CD14-positive monocyte (primary cell): ENCODE measurements around the gene RELL1. TPM values are rescaled to one million over a fixed set of nuclear protein-coding genes. Genes with fewer than 3 reads are reported as not detected.

Experiments
- DNase-seq, 3 donors: peaks; one replicate each; pipeline ENCODE4 v3.0.0-alpha.2; 2011 to 2022
- H2AFZ ChIP-seq: 2 replicates; pipeline ENCODE4 v1.6.0; 2012; ENCODE audit warnings: mild to moderate bottlenecking, low read depth, low read length, inconsistent platforms; ENCODE audit not compliant: insufficient read depth, poor library complexity, severe bottlenecking
- H3K27ac ChIP-seq, 2 donors: 1 replicate in 1 of 2; 2 replicates in 1 of 2; pipeline ENCODE4 v1.5.1; 2012 to 2013; ENCODE audit warnings: low read length in 2 of 2, control low read depth in 1 of 2, inconsistent platforms in 1 of 2, low read depth in 1 of 2, mild to moderate bottlenecking in 1 of 2
- H3K27me3 ChIP-seq, 2 donors: one replicate each; pipeline versions ENCODE4 v1.6.0 to v1.6.1; 2011 to 2013; ENCODE audit warnings: low read length in 2 of 2; ENCODE audit not compliant: control insufficient read depth in 2 of 2, insufficient read depth in 2 of 2
- H3K36me3 ChIP-seq, 2 donors: replicated peaks in 1 of 2; 1 replicate in 1 of 2; 2 replicates in 1 of 2; pipeline versions ENCODE4 v1.5.1 to v1.6.1; 2012 to 2013; ENCODE audit warnings: low read length in 2 of 2, control low read depth in 1 of 2, inconsistent platforms in 1 of 2, mild to moderate bottlenecking in 1 of 2; ENCODE audit not compliant: insufficient read depth in 2 of 2, control insufficient read depth in 1 of 2
- H3K4me1 ChIP-seq, 2 donors: 1 replicate in 1 of 2; 2 replicates in 1 of 2; pipeline versions ENCODE4 v1.5.1 to v1.6.1; 2012 to 2013; ENCODE audit warnings: low read length in 2 of 2, control low read depth in 1 of 2, inconsistent platforms in 1 of 2, mild to moderate bottlenecking in 1 of 2, moderate library complexity in 1 of 2; ENCODE audit not compliant: insufficient read depth in 2 of 2, control insufficient read depth in 1 of 2
- H3K4me2 ChIP-seq: replicated peaks from 2 replicates; pipeline ENCODE3; 2012; ENCODE audit warnings: low read length, moderate library complexity, mild to moderate bottlenecking; ENCODE audit not compliant: poor library complexity, severe bottlenecking; ENCODE audit errors: extremely low read depth
- H3K4me3 ChIP-seq, 3 experiments: fragments of 200-600 bp in 1 of 3; sonication (generic) in 1 of 3; replicated peaks in 1 of 3; 1 replicate in 2 of 3; 2 replicates in 1 of 3; pipeline ENCODE4 v1.5.1; 2011 to 2013; ENCODE audit warnings: low read length in 3 of 3, mild to moderate bottlenecking in 3 of 3, control low read depth in 2 of 3, low read depth in 2 of 3, inconsistent platforms in 1 of 3, moderate library complexity in 1 of 3
- H3K79me2 ChIP-seq: 2 replicates; pipeline ENCODE4 v1.6.0; 2012; ENCODE audit warnings: mild to moderate bottlenecking, control low read depth, inconsistent platforms, low read length, moderate library complexity; ENCODE audit not compliant: insufficient read depth
- H3K9ac ChIP-seq: 2 replicates; pipeline ENCODE4 v1.6.0; 2017; ENCODE audit warnings: low read length, mild to moderate bottlenecking; ENCODE audit not compliant: insufficient read depth, poor library complexity, severe bottlenecking
- H3K9me3 ChIP-seq, 2 donors: replicated peaks in 1 of 2; 1 replicate in 1 of 2; 2 replicates in 1 of 2; pipeline versions ENCODE4 v1.5.1 to v1.6.1; 2012 to 2013; ENCODE audit warnings: low read length in 2 of 2, control low read depth in 1 of 2; ENCODE audit not compliant: control insufficient read depth in 1 of 2, insufficient read depth in 1 of 2
- H4K20me1 ChIP-seq: 2 replicates; pipeline ENCODE4 v1.6.0; 2012; ENCODE audit warnings: mild to moderate bottlenecking, low read length, control low read depth, moderate library complexity; ENCODE audit not compliant: insufficient read depth
- H3K27ac Mint-ChIP-seq, 7 donors: one replicate each; pipeline ENCODE4 v1.8.0; 2020; ENCODE audit warnings: mild to moderate bottlenecking in 7 of 7, mixed read lengths in 7 of 7, moderate library complexity in 6 of 7, inconsistent platforms in 2 of 7
- H3K27me3 Mint-ChIP-seq, 3 donors: one replicate each; pipeline ENCODE4 v1.8.0; 2021 to 2022; ENCODE audit warnings: low read depth in 3 of 3, mild to moderate bottlenecking in 3 of 3, mixed read lengths in 3 of 3, moderate library complexity in 3 of 3, inconsistent platforms in 1 of 3
- H3K36me3 Mint-ChIP-seq, 2 donors: one replicate each; pipeline ENCODE4 v1.8.0; 2020; ENCODE audit warnings: mixed read lengths in 2 of 2, inconsistent platforms in 1 of 2, mild to moderate bottlenecking in 1 of 2
- H3K4me1 Mint-ChIP-seq: one replicate; pipeline ENCODE4 v1.8.0; 2020; ENCODE audit warnings: mild to moderate bottlenecking, mixed read lengths
- H3K4me3 Mint-ChIP-seq, 2 donors: one replicate each; pipeline ENCODE4 v1.8.0; 2020; ENCODE audit warnings: mild to moderate bottlenecking in 2 of 2, mixed read lengths in 2 of 2, moderate library complexity in 1 of 2
- H3K9me3 Mint-ChIP-seq, 7 donors: one replicate each; pipeline ENCODE4 v1.8.0; 2020 to 2022; ENCODE audit warnings: mixed read lengths in 7 of 7, mild to moderate bottlenecking in 6 of 7, moderate library complexity in 6 of 7, inconsistent platforms in 2 of 7
- whole genome bisulfite sequencing: methylation state at CpG from one replicate; pipeline ENCODE4 v1.1.5; 2013; ENCODE audit warnings: missing lambda C conversion rate; ENCODE audit not compliant: insufficient coverage; 5-methylcytosine and 5-hydroxymethylcytosine counted together
- intact Hi-C, 2 donors: fragments of 100-400 bp; cut with micrococcal nuclease; formaldehyde crosslinking; loops; one replicate each; pipeline versions ENCODE4 v1.15.0 to v1.15.1; 2023
- polyA plus RNA-seq, 3 donors: library from polyadenylated mRNA; depleted of rRNA in 1 of 3; unstranded in 2 of 3; stranded (reverse) in 1 of 3; fragments of 300-500 nt in 2 of 3; fragments of >200 nt in 1 of 3; fragmentation: Illumina TruSeq in 2 of 3; gene quantifications; 1 replicate in 2 of 3; 2 replicates in 1 of 3; pipeline ENCODE4 v1.2.3, GENCODE V29; 2012 to 2021
- TF ChIP-seq, protein P1 (sequence below): fragments of 200-600 bp; IDR thresholded peaks from one replicate; pipeline ENCODE4 v1.8.0; 2022; ENCODE audit warnings: antibody characterized with exemption, mild to moderate bottlenecking

The RELL1 gene
- polyA plus RNA-seq, 3 donors = 13.3 to 30.2 (median 16.2) TPM

- Histone ChIP-seq H3K79me2 (peaks cover 97% of the 10 kb centered on the region), H3K27me3 (no peaks in the 10 kb centered on the region), H3K9ac (no peak overlapping the region), H3K27ac (no peak overlapping the region), H3K9me3 (peaks cover 26 to 42% of the 10 kb centered on the region in 2 donors), H3K4me3 (no peak overlapping the region), H4K20me1 (peaks cover 83% of the 10 kb centered on the region), H2AFZ (no peak overlapping the region), H3K36me3 (peaks cover 6 to 61% of the 10 kb centered on the region in 2 donors), H3K4me1 (peaks cover 4 to 8% of the 10 kb centered on the region in 2 donors), H3K4me2 (no peak overlapping the region)
- no CpG with 5 or more reads among the region's 1 CpG for WGBS
- H3K4me1 Mint-ChIP-seq = peaks cover 20% of the 10 kb centered on the region
- H3K27ac Mint-ChIP-seq = peak overlapping the region in 2 of 7 donors; percentile 33 to 58
- peaks cover 23 to 40% (median 33%) of the 10 kb centered on the region in 7 donors for H3K9me3 Mint-ChIP-seq
- intact Hi-C loops = no loop called here
- no peak overlapping the region for H3K4me3 Mint-ChIP-seq
- peaks cover 32 to 50% of the 10 kb centered on the region in 2 donors for H3K36me3 Mint-ChIP-seq
- TF ChIP-seq, protein P1, sequence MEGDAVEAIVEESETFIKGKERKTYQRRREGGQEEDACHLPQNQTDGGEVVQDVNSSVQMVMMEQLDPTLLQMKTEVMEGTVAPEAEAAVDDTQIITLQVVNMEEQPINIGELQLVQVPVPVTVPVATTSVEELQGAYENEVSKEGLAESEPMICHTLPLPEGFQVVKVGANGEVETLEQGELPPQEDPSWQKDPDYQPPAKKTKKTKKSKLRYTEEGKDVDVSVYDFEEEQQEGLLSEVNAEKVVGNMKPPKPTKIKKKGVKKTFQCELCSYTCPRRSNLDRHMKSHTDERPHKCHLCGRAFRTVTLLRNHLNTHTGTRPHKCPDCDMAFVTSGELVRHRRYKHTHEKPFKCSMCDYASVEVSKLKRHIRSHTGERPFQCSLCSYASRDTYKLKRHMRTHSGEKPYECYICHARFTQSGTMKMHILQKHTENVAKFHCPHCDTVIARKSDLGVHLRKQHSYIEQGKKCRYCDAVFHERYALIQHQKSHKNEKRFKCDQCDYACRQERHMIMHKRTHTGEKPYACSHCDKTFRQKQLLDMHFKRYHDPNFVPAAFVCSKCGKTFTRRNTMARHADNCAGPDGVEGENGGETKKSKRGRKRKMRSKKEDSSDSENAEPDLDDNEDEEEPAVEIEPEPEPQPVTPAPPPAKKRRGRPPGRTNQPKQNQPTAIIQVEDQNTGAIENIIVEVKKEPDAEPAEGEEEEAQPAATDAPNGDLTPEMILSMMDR = no peak
- no peaks in the 10 kb centered on the region for H3K27me3 Mint-ChIP-seq
- peak in 1 of 3 donors; percentile 5 for DNase-seq
Observed at GRCh38 chr4:37653601-37654000, 32.6 kb downstream of the RELL1 start.

- no peak overlapping the region for H3K9ac ChIP-seq
- peaks cover 26% of the 10 kb centered on the region for H3K4me1 Mint-ChIP-seq
- H3K27ac ChIP-seq = no peak overlapping the region
- peaks cover 32 to 48% of the 10 kb centered on the region in 2 donors for H3K36me3 Mint-ChIP-seq
- H3K27me3 Mint-ChIP-seq = no peaks in the 10 kb centered on the region
- intact Hi-C loops = no loop called here
- H3K4me3 ChIP-seq = no peak overlapping the region
- no peak overlapping the region for H3K4me2 ChIP-seq
- H3K27ac Mint-ChIP-seq = no peak overlapping the region
- TF ChIP-seq, protein P1 = no peak
- DNase-seq = no peak
- no peak overlapping the region for H2AFZ ChIP-seq
- H3K4me1 ChIP-seq = peaks cover 10 to 14% of the 10 kb centered on the region in 2 donors
- peaks cover 25 to 42% of the 10 kb centered on the region in 2 donors for H3K9me3 ChIP-seq
- peaks cover 7 to 63% of the 10 kb centered on the region in 2 donors for H3K36me3 ChIP-seq
- no peaks in the 10 kb centered on the region for H3K27me3 ChIP-seq
- no peak overlapping the region for H3K4me3 Mint-ChIP-seq
- WGBS = 80% methylated on average over 1 of the region's 4 CpGs
- peaks cover 83% of the 10 kb centered on the region for H4K20me1 ChIP-seq
- peaks cover 21 to 37% (median 32%) of the 10 kb centered on the region in 7 donors for H3K9me3 Mint-ChIP-seq
- peaks cover 93% of the 10 kb centered on the region for H3K79me2 ChIP-seq
Observed at GRCh38 chr4:37652747-37653527, 33.2 kb downstream of the RELL1 start.
